Measurements from ENCODE around the gene VWF.

DNA sequence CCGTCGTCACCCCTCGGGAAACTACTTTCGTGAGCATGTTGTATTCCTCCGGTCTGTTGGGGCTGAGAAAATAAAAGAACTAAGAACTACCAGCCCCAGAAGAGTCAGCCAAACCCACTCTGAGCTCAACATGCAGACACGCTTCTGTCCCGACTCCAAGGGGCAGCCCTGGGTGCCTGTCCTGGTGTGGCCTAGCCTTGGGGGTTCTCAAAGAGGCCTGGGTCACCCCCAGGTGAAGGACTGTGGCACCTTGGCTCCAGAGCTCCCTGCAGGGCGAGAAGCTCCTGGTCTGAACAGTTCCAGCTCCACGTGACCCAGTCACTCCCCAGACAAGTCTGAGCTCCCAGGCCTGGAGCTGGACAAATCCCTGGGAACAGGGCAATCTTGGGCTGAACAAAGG, 87.0 kb downstream of the VWF start:
- TF ChIP-seq CTCF (IDR thresholded peaks at IDR 0.05; ENCODE audit: extremely low read depth in 1 of 2, insufficient read depth in 1 of 2, low read depth in 1 of 2, low read length in 2 of 2) (no peak), EZH2 (IDR thresholded peaks at IDR 0.05; ENCODE audit: borderline replicate concordance, low read depth, low read length, severe bottlenecking) (no peak), POLR2A (IDR thresholded peaks at IDR 0.05; ENCODE audit: low read depth, low read length) (no peak)

Measured in endothelial cell of umbilical vein (primary cell).